ENCODE measurements around the gene SBNO2. TPM values are rescaled to one million over a fixed set of nuclear protein-coding genes. Genes with fewer than 3 reads are reported as not detected.

SBNO2 gene
- total RNA-seq, 1 donor from 2014 or later = 18.7 TPM

GRCh38 chr19:1156830-1157615 lies 17.0 kb downstream of the SBNO2 start:
- no peak for DNase-seq
- ATAC-seq = no peak
- intact Hi-C loops (cut with micrococcal nuclease) = no loop called here

- DNase-seq (no peak), ATAC-seq (no peak)
- intact Hi-C loops (cut with micrococcal nuclease) = no loop called here
Observed at GRCh38 chr19:1156305-1156801, 17.7 kb downstream of the SBNO2 start.

GRCh38 chr19:1155352-1156304 lies 18.4 kb downstream of the SBNO2 start:
- ATAC-seq = peak; percentile 2
- intact Hi-C loops (cut with micrococcal nuclease) = no loop called here
- peak; percentile 49 for DNase-seq

GRCh38 chr19:1154731-1155351 lies 19.2 kb downstream of the SBNO2 start:
- peak; percentile 90 for DNase-seq

GRCh38 chr19:1153891-1154730 lies 20.0 kb downstream of the SBNO2 start:
- no peak for DNase-seq
- intact Hi-C loops (cut with micrococcal nuclease) = no loop called here

More at GRCh38 chr19:1154731-1155351, 19.2 kb downstream of the SBNO2 start:
- peak; percentile 85 for ATAC-seq
- intact Hi-C loops (cut with micrococcal nuclease) = no loop called here

GRCh38 chr19:1151917-1152587 lies 22.0 kb downstream of the SBNO2 start:
- ATAC-seq (peak; percentile 51), DNase-seq (peak; percentile 66)
- intact Hi-C loops (cut with micrococcal nuclease) = no loop called here

More at GRCh38 chr19:1153891-1154730, 20.0 kb downstream of the SBNO2 start:
- no peak for ATAC-seq

GRCh38 chr19:1151037-1151724 lies 22.9 kb downstream of the SBNO2 start:
- ATAC-seq (no peak), DNase-seq (peak; percentile 36)
- intact Hi-C loops (cut with micrococcal nuclease) = no loop called here

- ATAC-seq (no peak), DNase-seq (no peak)
- intact Hi-C loops (cut with micrococcal nuclease) = no loop called here
Observed at GRCh38 chr19:1150333-1151036, 23.6 kb downstream of the SBNO2 start.

- no peak for ATAC-seq
- intact Hi-C loops (cut with micrococcal nuclease) = no loop called here
- no peak for DNase-seq
Observed at GRCh38 chr19:1149259-1150045, 24.6 kb downstream of the SBNO2 start.

- intact Hi-C loops (cut with micrococcal nuclease) = no loop called here
- DNase-seq = no peak
- no peak for ATAC-seq
Observed at GRCh38 chr19:1147934-1148549, 26.0 kb downstream of the SBNO2 start.

- no peak for ATAC-seq
- DNase-seq = no peak
- intact Hi-C loops (cut with micrococcal nuclease) = no loop called here
Observed at GRCh38 chr19:1146858-1147780, 26.9 kb downstream of the SBNO2 start.

GRCh38 chr19:1146412-1146699 lies 27.7 kb downstream of the SBNO2 start:
- DNase-seq (no peak), ATAC-seq (no peak)
- intact Hi-C loops (cut with micrococcal nuclease) = no loop called here

- ATAC-seq (no peak), DNase-seq (no peak)
- intact Hi-C loops (cut with micrococcal nuclease) = no loop called here
Observed at GRCh38 chr19:1145635-1146411, 28.2 kb downstream of the SBNO2 start.

GRCh38 chr19:1144741-1145140 lies 29.3 kb downstream of the SBNO2 start:
- DNase-seq (no peak), ATAC-seq (no peak)
- intact Hi-C loops (cut with micrococcal nuclease) = no loop called here
